Kidney epithelial cell (primary cell): ENCODE results near the gene TRIM25. TPM values are rescaled to one million over a fixed set of nuclear protein-coding genes. Genes with fewer than 3 reads are reported as not detected.
A peak's percentile ranks its signal among the peaks of the same experiment; 100 is the strongest.

Experiments used
- DNase-seq: peaks from one replicate; pipeline ENCODE4 v3.0.0-alpha.2; 2010; ENCODE audit warnings: low read depth
- H3K27me3 ChIP-seq: 2 replicates; pipeline ENCODE4 v1.6.0; 2011; ENCODE audit warnings: low read length; ENCODE audit not compliant: control insufficient read depth, insufficient read depth
- H3K36me3 ChIP-seq: 2 replicates; pipeline ENCODE4 v1.5.1; 2011; ENCODE audit warnings: low read length; ENCODE audit not compliant: control insufficient read depth, insufficient read depth
- H3K4me3 ChIP-seq: 2 replicates; pipeline ENCODE4 v1.5.1; 2011; ENCODE audit warnings: low read depth, mild to moderate bottlenecking, control low read depth, low read length
- total RNA-seq: library from RNA; depleted of rRNA; stranded (reverse); fragments of >200 nt; gene quantifications from 2 replicates; pipeline ENCODE4 v1.2.3, GENCODE V29; 2015
- TF ChIP-seq, protein P1 (sequence below): IDR thresholded peaks from 2 replicates; pipeline ENCODE4 v1.5.1; 2011; ENCODE audit warnings: mild to moderate bottlenecking, moderate library complexity, low read length, control low read depth, inconsistent platforms; ENCODE audit not compliant: insufficient read depth, poor library complexity, severe bottlenecking

TRIM25 gene
- total RNA-seq, 1 donor from 2014 or later = 97.1 TPM

DNA sequence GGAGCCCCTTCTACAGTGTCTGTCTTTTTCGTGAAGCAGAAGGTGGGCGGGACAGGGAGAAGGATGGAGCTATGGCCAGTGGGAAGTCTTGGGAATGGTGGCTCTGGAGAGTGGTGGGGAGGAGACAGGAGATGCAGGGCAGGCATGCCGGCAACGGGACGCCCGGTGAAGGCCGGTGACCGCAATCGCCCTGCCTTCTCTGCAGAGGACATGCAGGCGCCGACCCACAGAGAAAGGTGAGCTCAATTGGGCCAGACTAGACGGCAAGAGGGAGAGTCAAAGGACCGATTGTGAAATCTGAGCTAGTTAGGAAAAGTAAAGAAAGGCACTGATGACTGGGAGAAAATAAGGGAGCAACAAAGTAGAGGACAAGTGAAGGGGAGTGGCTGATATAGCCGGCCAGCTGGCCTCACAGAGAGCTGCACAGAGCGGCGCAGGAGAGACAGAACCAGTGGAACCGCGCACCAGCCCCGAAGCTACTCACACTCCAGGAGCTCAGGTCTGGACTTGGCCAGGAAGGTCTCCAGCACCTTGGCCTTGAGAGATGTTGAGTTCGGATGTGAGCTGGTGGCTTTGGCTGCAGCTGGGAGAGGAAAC lies 18.9 kb downstream of the TRIM25 start:
- TF ChIP-seq, protein P1, sequence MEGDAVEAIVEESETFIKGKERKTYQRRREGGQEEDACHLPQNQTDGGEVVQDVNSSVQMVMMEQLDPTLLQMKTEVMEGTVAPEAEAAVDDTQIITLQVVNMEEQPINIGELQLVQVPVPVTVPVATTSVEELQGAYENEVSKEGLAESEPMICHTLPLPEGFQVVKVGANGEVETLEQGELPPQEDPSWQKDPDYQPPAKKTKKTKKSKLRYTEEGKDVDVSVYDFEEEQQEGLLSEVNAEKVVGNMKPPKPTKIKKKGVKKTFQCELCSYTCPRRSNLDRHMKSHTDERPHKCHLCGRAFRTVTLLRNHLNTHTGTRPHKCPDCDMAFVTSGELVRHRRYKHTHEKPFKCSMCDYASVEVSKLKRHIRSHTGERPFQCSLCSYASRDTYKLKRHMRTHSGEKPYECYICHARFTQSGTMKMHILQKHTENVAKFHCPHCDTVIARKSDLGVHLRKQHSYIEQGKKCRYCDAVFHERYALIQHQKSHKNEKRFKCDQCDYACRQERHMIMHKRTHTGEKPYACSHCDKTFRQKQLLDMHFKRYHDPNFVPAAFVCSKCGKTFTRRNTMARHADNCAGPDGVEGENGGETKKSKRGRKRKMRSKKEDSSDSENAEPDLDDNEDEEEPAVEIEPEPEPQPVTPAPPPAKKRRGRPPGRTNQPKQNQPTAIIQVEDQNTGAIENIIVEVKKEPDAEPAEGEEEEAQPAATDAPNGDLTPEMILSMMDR = no peak
- Histone ChIP-seq H3K36me3 (no peaks in the 10 kb centered on the region), H3K4me3 (no peak overlapping the region), H3K27me3 (no peaks in the 10 kb centered on the region)
- DNase-seq = no peak

DNA sequence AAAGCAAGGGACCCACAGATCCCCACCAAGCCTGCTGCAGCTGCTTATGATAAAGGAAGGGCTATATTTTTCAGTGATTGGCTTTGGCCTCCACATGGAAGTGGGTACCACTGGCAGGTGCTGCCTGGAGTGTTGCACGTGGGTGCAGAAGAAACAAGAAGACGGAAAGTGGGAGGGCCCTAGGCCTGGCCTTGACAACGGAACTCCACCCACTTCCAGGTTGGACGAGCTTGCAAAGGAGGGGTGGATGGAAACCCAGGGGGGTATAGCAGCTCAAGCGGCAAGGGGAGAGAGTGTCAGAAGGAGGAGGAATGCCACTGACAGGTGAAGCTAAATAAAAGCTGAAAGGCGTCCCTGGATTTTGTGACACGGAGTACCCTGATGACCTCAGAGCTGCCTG lies 20.3 kb downstream of the TRIM25 start:
- no peak overlapping the region for H3K4me3 ChIP-seq
- no peak for DNase-seq
- H3K27me3 ChIP-seq = no peaks in the 10 kb centered on the region
- H3K36me3 ChIP-seq = no peaks in the 10 kb centered on the region
- TF ChIP-seq, protein P1 = no peak

GRCh38 chr17:56892333-56892732 lies 21.5 kb downstream of the TRIM25 start:
- Histone ChIP-seq H3K27me3 (no peaks in the 10 kb centered on the region), H3K36me3 (no peaks in the 10 kb centered on the region)
- TF ChIP-seq, protein P1 = no peak

DNA sequence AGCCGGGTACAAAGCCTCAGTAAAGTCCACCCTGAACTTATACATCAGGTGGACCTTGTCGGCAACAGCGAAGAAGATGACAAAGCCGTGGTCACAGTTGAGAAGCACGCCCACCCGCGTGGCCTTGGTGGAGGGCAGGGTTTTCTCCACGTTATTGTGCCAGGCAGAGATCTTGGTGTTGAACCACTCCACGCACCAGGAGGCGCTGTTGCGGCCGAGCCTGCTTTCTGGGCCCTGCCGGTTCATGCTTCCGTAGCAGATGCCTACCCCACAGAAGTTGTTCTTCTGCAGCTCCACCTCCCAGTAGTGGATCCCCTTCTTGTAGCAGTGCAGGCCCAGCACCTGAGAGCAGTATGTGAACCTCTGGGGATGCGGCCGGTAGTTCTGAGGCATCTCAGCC lies 22.1 kb downstream of the TRIM25 start:
- no peaks in the 10 kb centered on the region for H3K36me3 ChIP-seq
- no peak overlapping the region for H3K4me3 ChIP-seq
- no peak for DNase-seq
- H3K27me3 ChIP-seq = no peaks in the 10 kb centered on the region
- TF ChIP-seq, protein P1 = peak; percentile 26

More at GRCh38 chr17:56892333-56892732, 21.5 kb downstream of the TRIM25 start:
- no peak overlapping the region for H3K4me3 ChIP-seq
- DNase-seq = no peak

DNA sequence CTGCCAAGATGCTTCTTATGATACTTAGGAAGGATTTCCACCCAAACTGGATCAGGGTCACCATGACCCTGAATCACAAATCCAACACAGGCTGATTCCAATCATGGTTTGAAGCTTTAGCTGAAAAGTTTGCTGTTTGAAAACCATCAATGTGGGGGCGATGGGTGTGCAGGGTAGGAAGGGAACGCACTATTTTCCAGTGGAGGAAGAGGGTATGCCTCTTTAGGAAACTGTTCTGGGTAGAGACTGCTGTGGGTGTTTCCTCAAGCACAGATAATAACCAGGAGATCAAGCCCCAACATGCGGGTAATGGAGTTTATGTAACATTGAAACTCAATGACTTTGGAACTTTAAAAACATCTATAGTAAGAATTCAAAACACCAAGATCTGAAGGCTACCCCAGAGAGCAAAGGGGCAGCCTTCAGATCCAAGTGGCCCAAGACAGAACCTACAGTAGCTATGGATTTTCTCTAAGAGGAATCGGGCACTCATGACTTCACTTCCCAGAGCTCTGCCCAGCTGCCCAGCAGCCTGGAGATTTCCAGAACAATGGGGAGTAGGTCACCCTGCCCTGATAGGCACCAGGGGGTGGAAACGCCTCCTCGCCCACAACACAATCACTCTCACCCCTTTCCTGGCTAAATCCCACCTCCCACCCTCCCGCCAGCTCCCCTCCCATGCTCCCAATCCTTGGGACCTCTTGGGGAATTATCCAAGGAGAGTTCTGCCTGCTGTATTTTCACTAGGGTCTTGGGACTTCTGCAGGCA lies 22.8 kb downstream of the TRIM25 start:
- TF ChIP-seq, protein P1 = no peak
- Histone ChIP-seq H3K36me3 (peaks cover 1% of the 10 kb centered on the region), H3K4me3 (no peak overlapping the region), H3K27me3 (no peaks in the 10 kb centered on the region)
- no peak for DNase-seq
